ENCODE measurements around the gene LRP5.

The LRP5 gene

DNA sequence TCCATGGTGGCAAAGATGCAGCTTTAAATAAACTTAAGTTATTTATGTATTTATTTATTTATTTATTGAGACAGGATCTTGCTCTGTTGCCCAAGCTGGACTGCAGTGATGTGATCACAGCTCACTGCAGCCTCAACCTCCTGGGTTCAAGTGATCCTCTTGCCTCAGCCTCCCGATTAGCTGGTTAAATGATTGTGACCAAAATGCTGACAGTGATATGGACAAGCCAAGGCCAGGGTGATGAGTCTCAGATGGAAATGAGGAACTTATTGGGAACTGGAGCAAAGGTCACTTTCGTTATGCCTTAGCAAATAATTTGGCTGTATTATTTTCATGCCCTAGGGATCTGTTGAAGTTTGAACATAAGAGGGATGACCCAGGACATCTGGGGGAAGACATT, 9.3 kb upstream of the LRP5 start:
- POLR2A ChIA-PET, result no interaction called here

DNA sequence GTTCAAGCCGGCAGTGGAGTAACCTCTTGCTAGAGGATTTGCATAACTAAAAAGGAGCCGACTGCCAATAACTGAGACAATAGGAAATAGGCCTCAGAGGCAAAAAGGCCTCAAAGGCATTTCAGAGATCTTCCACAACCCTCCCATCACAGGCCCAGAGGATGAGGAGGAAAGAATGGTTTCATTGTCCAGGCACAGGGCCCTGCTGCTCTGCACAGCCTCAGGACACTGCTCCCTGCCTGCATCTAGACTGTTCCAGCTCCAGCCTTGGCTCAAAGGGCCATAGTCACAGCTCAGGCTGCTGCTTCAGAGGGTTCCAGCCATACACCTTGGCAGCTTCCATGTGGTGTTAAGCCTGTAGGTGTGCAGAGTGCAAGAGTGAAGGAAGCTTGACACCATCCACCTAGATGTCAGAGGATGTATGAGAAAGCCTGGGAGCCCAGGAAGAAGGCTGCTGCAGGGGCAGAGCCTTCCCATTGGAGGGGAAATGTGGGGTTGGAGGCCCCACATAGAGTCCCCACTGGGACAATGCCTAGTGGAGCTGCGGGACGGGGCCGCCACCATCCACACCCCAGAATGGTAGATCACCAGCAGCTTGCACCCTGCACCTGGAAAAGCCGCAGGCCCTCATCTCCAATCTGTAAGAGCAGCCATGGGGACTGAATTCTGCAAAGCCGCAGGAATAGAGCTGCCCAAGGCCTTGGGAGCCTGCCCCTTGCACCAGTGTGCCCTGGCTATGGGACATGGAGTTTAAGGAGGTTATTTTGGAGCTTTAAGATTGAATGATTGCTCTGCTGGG, 8.2 kb upstream of the LRP5 start:
- ChIA-PET POLR2A (no interaction called here), CTCF (interaction anchor here (0.7 to 2.7 kb wide), 5 partner anchors 8 to 95 kb away, joined by 3 to 12 read pairs (median 5); partner anchors contain the start of gene LRP5)
- H3K4me3 ChIP-seq (ENCODE audit: low read depth, low read length), result no peak overlapping the region
- DNase-seq (ENCODE audit: low read depth, low spot score), result no peak
- TF ChIP-seq, protein P1, sequence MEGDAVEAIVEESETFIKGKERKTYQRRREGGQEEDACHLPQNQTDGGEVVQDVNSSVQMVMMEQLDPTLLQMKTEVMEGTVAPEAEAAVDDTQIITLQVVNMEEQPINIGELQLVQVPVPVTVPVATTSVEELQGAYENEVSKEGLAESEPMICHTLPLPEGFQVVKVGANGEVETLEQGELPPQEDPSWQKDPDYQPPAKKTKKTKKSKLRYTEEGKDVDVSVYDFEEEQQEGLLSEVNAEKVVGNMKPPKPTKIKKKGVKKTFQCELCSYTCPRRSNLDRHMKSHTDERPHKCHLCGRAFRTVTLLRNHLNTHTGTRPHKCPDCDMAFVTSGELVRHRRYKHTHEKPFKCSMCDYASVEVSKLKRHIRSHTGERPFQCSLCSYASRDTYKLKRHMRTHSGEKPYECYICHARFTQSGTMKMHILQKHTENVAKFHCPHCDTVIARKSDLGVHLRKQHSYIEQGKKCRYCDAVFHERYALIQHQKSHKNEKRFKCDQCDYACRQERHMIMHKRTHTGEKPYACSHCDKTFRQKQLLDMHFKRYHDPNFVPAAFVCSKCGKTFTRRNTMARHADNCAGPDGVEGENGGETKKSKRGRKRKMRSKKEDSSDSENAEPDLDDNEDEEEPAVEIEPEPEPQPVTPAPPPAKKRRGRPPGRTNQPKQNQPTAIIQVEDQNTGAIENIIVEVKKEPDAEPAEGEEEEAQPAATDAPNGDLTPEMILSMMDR (IDR thresholded peaks at IDR 0.05; ENCODE audit: insufficient read depth, low read length, missing control alignments), result no peak

More for the DNA sequence above, 9.3 kb upstream of the LRP5 start:
- DNase-seq (ENCODE audit: low read depth, low spot score), result no peak
- TF ChIP-seq, protein P1 (IDR thresholded peaks at IDR 0.05; ENCODE audit: insufficient read depth, low read length, missing control alignments), result no peak
- no peak overlapping the region for H3K4me3 ChIP-seq (ENCODE audit: low read depth, low read length)
- CTCF ChIA-PET, result interaction anchor here (0.6 to 2.7 kb wide), 5 partner anchors 9 to 94 kb away, joined by 3 to 12 read pairs (median 5); partner anchors contain the start of gene LRP5

DNA sequence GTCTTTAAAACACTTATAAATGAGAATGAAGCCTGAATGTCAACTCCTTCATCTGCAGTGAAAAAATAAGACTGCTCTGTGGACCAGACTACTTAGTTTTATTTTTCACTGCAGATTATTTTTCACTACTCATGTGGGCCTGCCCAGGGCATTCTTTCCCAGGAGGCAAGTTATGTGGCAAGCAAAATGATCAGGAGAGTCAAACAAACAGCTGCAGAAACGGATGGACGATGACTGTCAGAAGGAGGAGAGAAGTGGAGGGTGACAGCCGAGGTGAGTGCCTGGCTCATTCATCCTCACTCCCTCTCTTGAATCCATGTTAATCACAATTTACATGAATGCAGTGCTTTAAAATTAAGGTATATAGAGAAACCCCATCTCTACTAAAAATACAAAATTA, 5.8 kb upstream of the LRP5 start:
- POLR2A ChIA-PET, result no interaction called here
- DNase-seq (ENCODE audit: low read depth, low spot score), result no peak

DNA sequence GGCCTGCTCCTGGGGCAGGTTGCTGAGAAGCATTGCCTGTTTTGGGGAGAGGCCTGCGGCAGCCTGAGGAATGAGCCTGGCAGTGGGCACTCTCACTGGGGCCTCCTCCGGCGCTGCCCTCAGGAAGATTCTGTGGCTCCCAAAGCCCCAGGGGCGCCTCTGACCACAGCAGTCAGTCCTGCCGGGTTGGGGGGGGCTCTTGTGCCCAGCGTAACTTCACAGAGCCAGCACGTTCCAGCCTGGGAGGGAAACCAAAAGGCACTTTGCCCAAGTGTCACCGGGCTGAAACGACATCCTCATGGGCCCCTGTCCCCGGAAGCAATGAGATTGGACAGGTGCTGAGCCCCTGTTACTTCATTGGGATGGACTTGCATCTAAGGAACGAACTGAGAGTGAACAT, 4.3 kb upstream of the LRP5 start:
- CTCF ChIA-PET, result interaction anchor here (1.0 to 4.0 kb wide), 3 partner anchors 10 to 100 kb away, joined by 4 to 28 read pairs (median 7); no protein-coding TSS in a partner anchor
- POLR2A ChIA-PET, result no interaction called here
- no peak for DNase-seq (ENCODE audit: low read depth, low spot score)
- TF ChIP-seq, protein P1 (IDR thresholded peaks at IDR 0.05; ENCODE audit: insufficient read depth, low read length, missing control alignments), result no peak
- no peak overlapping the region for H3K4me3 ChIP-seq (ENCODE audit: low read depth, low read length)

More for the DNA sequence above, 5.8 kb upstream of the LRP5 start:
- no peak overlapping the region for H3K4me3 ChIP-seq (ENCODE audit: low read depth, low read length)
- TF ChIP-seq, protein P1 (IDR thresholded peaks at IDR 0.05; ENCODE audit: insufficient read depth, low read length, missing control alignments), result no peak
- CTCF ChIA-PET, result interaction anchor here (1.0 to 4.0 kb wide), 3 partner anchors 9 to 76 kb away, joined by 3 to 28 read pairs (median 7); no protein-coding TSS in a partner anchor

DNA sequence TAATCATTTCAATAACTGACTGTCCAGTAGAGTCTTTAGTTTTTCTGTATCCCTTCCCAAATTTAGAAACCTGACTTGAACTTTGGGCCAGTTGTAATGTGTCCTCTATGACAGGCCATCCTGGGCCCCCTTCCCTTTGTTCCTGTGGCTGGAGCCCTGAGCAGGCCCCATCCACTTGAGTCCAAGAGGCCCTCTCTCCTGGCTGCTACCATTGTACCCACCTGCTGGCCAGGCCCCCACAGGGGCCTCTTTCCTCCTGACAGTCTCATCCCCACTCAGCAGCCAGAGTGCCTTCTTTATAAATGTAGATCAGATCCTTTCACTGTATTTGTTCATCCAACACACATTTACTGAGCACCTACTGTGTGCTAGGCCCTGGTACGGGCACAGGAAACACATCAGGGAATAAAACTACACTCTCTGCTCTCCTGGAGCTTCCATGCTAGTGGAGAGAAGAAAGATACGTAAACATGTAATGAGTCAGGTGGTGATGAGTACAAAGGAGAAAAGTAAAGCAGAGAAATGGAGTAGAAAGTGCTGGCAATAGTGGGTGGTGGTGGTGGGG, 2.7 kb upstream of the LRP5 start:
- CTCF ChIA-PET, result interaction anchor here (0.6 to 3.1 kb wide), 3 partner anchors 12 to 74 kb away, joined by 3 to 37 read pairs (median 4); no protein-coding TSS in a partner anchor
- no peak for DNase-seq (ENCODE audit: low read depth, low spot score)
- TF ChIP-seq, protein P1 (IDR thresholded peaks at IDR 0.05; ENCODE audit: insufficient read depth, low read length, missing control alignments), result no peak
- POLR2A ChIA-PET, result no interaction called here
- H3K4me3 ChIP-seq (ENCODE audit: low read depth, low read length), result no peak overlapping the region
